GM21526 (cell line): ENCODE results near the gene BCAR1.
"Not testable (repeated sequence)": the region's sequence is repeated elsewhere in the genome, so short reads cannot be mapped to it uniquely, and the experiment has no call there.

ENCODE experiments used
- ATAC-seq: cut with Tn5 transposase; IDR thresholded peaks from one replicate; pipeline ENCODE4 v1.9.1; 2021; ENCODE audit warnings: moderate library complexity; ENCODE audit not compliant: unreplicated experiment, low FRiP score

Gene BCAR1

GRCh38 chr16:75271441-75272096, 20.1 kb upstream of the BCAR1 start:
- no peak for ATAC-seq

GRCh38 chr16:75269358-75269757, 17.9 kb upstream of the BCAR1 start:
- ATAC-seq: not testable (repeated sequence)

DNA sequence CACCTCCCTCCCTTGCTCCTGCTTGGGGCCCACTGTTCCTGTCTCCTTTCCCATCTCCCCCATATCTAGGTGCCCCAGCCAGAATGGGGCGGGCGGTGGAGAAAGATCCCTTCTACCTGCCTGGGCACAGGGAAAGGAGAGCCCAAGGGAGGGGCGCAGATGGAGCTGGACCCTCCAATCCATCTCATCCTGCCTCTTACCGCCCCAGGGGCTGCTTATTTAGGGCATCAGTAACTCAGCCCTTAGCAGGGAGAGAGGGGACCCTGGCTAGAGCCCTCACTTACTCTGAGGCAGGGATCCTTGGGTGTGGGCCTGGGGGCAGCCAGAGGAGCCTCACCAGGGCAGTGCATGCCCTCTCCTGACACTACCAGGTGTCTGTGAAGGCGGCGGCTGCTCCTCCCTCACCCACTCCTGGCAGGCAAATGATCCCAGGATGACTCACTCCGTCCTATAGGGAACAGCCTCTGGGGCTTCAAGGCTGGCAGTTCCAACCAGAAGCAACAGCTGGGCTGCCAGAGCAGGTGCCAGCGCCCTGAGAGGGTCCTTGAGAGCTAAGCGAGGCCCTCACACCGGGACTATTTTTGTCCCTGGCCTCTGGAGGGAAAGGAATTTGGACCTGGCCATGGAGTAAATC, 16.3 kb upstream of the BCAR1 start:
- ATAC-seq: no peak

GRCh38 chr16:75266738-75267630, 15.6 kb upstream of the BCAR1 start:
- ATAC-seq: no peak

DNA sequence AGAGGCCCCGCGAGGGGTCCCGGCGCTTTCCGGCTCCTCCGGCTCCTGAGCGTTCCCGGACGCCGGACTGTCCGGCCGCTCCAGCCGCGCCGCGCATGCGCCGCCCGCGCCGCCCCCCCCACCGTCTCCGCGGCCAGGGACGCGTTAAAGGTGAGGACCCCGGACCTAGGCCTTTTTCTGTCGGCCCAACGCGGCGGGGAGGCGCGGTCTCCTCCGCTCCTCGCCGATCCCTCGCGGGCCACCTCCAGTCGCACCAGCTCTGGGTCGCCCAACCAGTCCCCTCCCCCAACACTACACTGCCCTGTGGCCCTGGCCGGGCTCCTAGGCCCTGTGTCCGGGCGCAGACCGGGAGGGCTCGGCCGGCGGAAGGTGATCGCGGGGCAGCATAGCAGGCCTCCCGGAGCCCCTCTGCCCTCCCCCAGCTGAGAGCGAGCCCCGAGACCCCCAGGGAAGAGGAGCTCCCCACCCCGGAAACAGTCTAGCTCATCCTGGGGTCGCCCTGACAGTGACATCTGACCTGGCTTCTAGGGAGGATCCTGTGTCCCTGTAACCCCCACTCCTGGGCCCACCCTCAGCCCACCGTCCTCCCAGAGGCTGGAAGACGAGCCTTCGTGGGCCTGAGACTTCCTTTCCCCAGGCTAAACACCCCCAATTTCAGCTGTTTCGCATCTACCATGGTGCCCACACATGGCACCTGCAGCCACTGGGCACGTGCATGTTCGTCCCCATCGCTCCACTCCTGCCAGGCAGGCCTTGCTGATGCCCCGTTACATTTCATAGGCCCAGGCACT, 14.7 kb upstream of the BCAR1 start:
- peak; percentile 60 for ATAC-seq

GRCh38 chr16:75264999-75265910, 13.8 kb upstream of the BCAR1 start:
- peak; percentile 22 for ATAC-seq

DNA sequence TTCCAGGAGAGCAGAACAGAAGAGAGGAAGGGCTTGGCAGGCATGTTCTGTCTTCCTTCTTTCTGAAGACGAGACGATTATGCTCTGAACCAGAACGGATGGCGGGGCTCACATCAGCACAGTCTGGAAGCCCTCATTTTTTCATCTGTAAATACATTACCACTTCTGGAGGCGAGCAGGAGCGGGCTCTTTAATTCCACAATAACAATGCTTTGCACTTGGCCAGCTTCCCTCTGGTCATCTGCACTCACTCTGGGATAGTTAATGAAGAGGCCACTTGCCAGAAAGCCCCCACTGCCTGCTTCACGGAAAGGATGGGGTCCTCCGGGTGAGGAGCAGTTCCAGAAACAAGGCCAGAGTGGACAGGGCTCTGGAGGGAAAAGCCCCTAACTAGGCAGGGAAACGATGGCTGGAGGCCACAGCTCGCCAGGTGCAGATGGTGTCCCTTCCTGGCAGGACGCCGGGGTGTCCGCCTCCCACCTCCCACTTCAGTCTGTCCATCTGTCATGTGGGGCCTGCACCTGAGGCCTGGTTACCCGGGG, 13.1 kb upstream of the BCAR1 start:
- no peak for ATAC-seq

DNA sequence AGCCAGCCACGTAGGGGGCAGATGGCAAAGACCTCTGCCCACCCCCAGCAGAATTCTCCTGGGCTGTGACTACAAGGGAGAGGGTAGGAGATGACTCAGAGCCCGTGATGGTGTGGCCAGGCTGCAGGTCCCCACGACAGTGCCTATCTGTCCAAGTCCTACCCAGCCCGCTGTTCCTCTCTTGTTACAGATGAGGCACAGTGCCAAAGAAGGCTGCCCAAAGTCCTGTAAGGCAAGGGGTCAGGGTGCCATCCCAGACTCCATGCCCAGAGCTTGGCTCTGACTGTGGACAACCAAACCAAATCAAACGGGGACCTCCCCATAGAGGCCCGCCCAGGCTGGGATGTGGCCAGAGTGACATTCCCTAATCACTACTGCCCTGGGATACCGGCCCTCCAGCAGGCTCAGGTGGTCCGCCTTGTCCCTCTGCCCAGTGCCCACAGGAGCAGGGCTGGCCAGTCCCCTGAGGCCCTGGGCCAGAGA, 12.6 kb upstream of the BCAR1 start:
- no peak for ATAC-seq

DNA sequence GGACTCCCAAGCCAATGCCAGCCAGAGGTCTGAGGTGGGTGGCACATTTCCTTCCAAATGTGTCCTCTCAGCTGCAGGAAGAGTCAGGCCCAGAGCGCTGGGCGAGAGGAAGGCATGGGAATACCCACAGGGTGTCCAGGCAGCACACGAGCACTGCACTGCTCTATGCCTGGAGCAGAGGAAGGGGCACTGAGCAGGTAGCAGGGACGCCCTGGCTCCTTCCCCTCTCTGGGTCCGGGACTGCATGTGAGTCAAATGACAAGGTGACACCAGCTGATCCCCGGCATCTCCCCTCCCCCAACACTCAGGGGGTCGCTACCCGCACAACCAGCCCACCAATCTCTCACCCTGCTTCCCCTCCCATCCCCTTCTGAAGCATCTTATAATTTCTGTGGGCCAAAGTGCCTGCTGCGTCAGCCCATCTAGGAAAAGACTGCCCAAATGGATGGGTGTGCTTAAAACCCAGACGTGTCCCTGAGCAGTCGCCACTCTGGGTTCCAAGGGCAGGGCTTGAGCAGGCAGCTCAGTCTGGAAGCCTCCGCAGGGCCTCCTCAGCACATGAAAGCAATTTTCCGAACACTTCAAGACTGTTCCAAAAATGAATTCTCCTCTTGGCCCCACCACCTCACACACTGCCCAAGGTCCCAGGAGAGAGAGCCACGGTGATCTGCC, 12.0 kb upstream of the BCAR1 start:
- no peak for ATAC-seq

- ATAC-seq: no peak
Measured at GRCh38 chr16:75262800-75263127, 11.3 kb upstream of the BCAR1 start.

- no peak for ATAC-seq
Measured at GRCh38 chr16:75262104-75262799, 10.8 kb upstream of the BCAR1 start.

DNA sequence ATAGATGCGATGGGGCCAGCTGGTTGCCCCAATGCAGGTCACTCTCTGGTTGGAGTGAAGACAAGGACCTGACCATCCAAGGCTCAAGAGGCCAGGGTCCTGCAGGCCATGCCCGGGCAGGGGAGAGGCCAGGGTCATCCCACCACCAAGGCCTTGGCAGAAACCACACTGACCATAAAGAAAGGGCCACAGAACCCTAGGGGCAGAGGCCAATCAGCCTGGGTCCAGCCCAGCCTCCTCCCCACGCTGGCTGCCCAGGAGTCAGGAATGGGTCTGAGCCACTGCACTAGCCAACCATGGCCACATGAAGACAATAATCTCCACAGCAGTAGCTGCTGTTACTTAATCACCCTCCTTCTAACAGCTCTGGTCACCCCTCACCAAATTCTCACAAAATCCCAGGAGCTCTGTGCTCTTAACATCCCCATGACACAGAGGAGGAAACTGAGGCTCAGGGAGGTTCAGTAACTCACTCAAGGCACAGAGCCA, 10.2 kb upstream of the BCAR1 start:
- no peak for ATAC-seq

- ATAC-seq: no peak
Measured at GRCh38 chr16:75260851-75261589, 9.6 kb upstream of the BCAR1 start.

DNA sequence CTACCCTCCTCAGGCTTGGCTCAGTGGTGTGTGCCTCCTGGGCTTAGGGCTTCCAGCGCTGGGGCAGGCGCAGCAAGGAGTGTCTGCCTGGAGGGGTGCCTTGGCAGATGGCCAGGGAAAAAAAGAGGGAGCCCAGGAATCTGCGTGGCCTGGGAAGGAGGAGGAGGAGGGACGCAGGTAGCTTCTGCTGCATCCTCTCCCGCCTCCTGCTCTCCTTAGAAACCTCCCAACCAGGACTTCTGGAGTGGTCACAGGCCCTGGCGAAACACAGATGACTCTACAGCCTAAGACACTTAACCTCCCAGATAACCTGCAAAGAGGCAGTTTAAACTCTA, 7.3 kb upstream of the BCAR1 start:
- ATAC-seq: no peak

DNA sequence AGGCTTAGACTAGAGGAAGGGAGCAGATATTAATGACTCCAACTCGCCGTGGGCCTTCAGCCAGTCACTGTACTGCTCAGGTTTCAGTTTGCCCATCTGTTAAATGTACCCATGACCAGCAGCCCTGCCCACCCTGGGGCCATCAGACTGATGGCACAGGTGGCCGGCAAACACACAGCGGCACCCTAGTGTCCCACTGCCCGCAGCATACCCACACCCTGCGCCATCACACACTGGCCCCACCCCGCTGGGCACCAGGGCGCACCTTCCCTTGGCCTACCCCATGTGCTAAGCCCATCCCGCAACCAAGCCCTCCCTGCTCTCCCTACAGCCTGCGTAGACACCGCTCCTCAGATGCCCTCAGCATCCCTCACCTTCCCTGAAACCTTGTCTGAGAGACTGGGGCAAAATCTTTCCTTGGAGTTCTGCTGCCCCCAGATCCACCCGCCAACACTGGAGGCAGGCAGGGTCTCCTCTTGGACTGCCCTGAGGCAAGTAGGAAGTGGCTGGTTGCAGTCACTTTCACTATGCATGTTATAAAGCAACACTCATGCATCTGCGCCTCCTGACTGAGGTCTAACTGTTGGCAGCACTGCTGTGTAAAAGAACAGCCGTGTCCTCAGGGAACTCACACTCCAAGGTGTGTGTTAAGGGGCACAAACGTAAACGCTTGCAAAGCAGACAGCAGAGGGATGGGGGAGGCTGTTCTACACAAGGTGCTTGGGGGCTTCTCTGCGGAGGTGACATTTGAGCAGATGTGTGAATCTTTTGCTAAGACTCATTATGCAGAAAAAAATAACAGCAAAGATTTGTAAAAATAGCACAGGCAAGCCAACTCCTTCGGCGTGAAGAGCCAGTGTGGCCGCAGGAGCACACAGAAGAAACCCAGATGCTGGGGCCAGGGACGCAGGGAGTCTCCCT, 6.7 kb upstream of the BCAR1 start:
- ATAC-seq: no peak

- ATAC-seq: no peak
Measured at GRCh38 chr16:75256696-75257343, 5.4 kb upstream of the BCAR1 start.
